Activated CD8-positive, alpha-beta T cell treated with anti-CD3 and anti-CD28 coated beads for 36 hours (primary cell): ENCODE results near the gene PLD1. TPM values are rescaled to one million over a fixed set of nuclear protein-coding genes. Genes with fewer than 3 reads are reported as not detected.

Experiments
- ATAC-seq: fragments of 200-7000 bp; cut with Tn5 transposase; one replicate; pipeline ENCODE4 v1.10.0; 2021; ENCODE audit warnings: mild to moderate bottlenecking, moderate library complexity
- CTCF ChIA-PET: fragments of 350-600 bp; sonication (Branson Sonifier 250); formaldehyde crosslinking; loops from one replicate; lab custom pipeline; 2021; ENCODE audit warnings: antibody characterized with exemption; lab: Charles Lee
- POLR2A ChIA-PET: fragments of 350-600 bp; sonication (Branson Sonifier 250); formaldehyde crosslinking; loops from one replicate; lab custom pipeline; 2021; ENCODE audit warnings: antibody characterized with exemption; lab: Charles Lee
- DNase-seq: peaks from one replicate; pipeline ENCODE4 v3.0.0-alpha.2; 2020
- H3K27ac Mint-ChIP-seq: one replicate; pipeline ENCODE4 v1.8.0; 2021; ENCODE audit warnings: mild to moderate bottlenecking, mixed read lengths
- H3K27me3 Mint-ChIP-seq: one replicate; pipeline ENCODE4 v1.8.0; 2021; ENCODE audit warnings: mixed read lengths
- H3K36me3 Mint-ChIP-seq: one replicate; pipeline ENCODE4 v1.8.0; 2021; ENCODE audit warnings: low read depth, mixed read lengths
- H3K4me1 Mint-ChIP-seq: one replicate; pipeline ENCODE4 v1.8.0; 2021; ENCODE audit warnings: low read depth, mixed read lengths
- H3K4me3 Mint-ChIP-seq: one replicate; pipeline ENCODE4 v1.8.0; 2021; ENCODE audit warnings: mild to moderate bottlenecking, moderate library complexity, mixed read lengths
- H3K9me3 Mint-ChIP-seq: one replicate; pipeline ENCODE4 v1.8.0; 2021; ENCODE audit warnings: mixed read lengths
- intact Hi-C: fragments of 100-400 bp; cut with micrococcal nuclease; formaldehyde crosslinking; loops from one replicate; pipeline ENCODE4 v1.10.0; 2022
- total RNA-seq, 2 experiments: library from RNA; stranded (reverse); gene quantifications; one replicate each; pipeline ENCODE4 v1.2.3, GENCODE V29; 2021
- TF ChIP-seq, protein P1 (sequence below): fragments of 200-600 bp; IDR thresholded peaks from one replicate; pipeline ENCODE4 v1.8.0; 2022; ENCODE audit warnings: antibody characterized with exemption, mild to moderate bottlenecking

Gene PLD1
- total RNA-seq, 2 experiments from 2014 or later = 0.86 to 1.2 TPM

GRCh38 chr3:171776839-171777583 lies 33.3 kb downstream of the PLD1 start:
- Mint-ChIP-seq H3K4me1 (no peaks in the 10 kb centered on the region), H3K9me3 (no peaks in the 10 kb centered on the region), H3K36me3 (no peaks in the 10 kb centered on the region), H3K27me3 (no peaks in the 10 kb centered on the region), H3K4me3 (no peak overlapping the region), H3K27ac (no peak overlapping the region)
- ChIA-PET POLR2A (no interaction called here), CTCF (interaction anchor here (0.7 to 0.9 kb wide), 2 partner anchors 12 to 74 kb away, joined by 3 read pairs; no protein-coding TSS in a partner anchor)
- DNase-seq = no peak
- intact Hi-C loops = no loop called here
- TF ChIP-seq, protein P1, sequence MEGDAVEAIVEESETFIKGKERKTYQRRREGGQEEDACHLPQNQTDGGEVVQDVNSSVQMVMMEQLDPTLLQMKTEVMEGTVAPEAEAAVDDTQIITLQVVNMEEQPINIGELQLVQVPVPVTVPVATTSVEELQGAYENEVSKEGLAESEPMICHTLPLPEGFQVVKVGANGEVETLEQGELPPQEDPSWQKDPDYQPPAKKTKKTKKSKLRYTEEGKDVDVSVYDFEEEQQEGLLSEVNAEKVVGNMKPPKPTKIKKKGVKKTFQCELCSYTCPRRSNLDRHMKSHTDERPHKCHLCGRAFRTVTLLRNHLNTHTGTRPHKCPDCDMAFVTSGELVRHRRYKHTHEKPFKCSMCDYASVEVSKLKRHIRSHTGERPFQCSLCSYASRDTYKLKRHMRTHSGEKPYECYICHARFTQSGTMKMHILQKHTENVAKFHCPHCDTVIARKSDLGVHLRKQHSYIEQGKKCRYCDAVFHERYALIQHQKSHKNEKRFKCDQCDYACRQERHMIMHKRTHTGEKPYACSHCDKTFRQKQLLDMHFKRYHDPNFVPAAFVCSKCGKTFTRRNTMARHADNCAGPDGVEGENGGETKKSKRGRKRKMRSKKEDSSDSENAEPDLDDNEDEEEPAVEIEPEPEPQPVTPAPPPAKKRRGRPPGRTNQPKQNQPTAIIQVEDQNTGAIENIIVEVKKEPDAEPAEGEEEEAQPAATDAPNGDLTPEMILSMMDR = no peak
- ATAC-seq = no peak

DNA sequence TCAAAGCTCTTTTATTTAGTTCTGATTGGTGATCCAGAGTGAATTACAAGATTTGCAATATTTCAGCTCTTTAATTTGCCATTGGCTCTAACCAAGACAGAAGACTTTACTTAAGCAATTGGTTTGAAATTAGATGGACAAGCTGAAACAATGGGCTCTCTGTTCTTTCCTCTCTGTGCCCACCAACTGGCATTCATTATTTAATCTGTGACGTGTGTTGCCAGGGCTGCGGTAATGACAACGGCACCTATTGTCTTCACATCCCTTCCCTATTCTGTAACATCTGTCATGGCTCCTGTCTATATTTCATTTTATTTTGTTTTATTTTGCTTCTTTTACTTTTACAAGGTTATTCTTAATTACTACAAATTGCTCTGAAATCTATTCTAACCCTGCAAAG lies 33.9 kb downstream of the PLD1 start:
- no peak for ATAC-seq
- intact Hi-C loops = no loop called here
- H3K4me3 Mint-ChIP-seq = no peak overlapping the region
- DNase-seq = no peak
- ChIA-PET CTCF (interaction anchor here (0.9 kb wide), 1 partner anchor 13 kb away, joined by 3 read pairs; no protein-coding TSS in a partner anchor), POLR2A (no interaction called here)
- no peaks in the 10 kb centered on the region for H3K9me3 Mint-ChIP-seq
- no peaks in the 10 kb centered on the region for H3K36me3 Mint-ChIP-seq
- H3K4me1 Mint-ChIP-seq = no peaks in the 10 kb centered on the region
- TF ChIP-seq, protein P1 = no peak
- H3K27ac Mint-ChIP-seq = no peak overlapping the region
- H3K27me3 Mint-ChIP-seq = peaks cover 1% of the 10 kb centered on the region

- H3K4me3 Mint-ChIP-seq = no peak overlapping the region
- H3K9me3 Mint-ChIP-seq = no peaks in the 10 kb centered on the region
- POLR2A ChIA-PET = no interaction called here
- intact Hi-C loops = no loop called here
- DNase-seq = no peak
- no peak for ATAC-seq
- peaks cover 3% of the 10 kb centered on the region for H3K27me3 Mint-ChIP-seq
- TF ChIP-seq, protein P1 = no peak
- H3K27ac Mint-ChIP-seq = no peak overlapping the region
- CTCF ChIA-PET = interaction anchor here (0.9 to 1.1 kb wide), 2 partner anchors 13 to 54 kb away, joined by 3 read pairs; no protein-coding TSS in a partner anchor
- no peaks in the 10 kb centered on the region for H3K4me1 Mint-ChIP-seq
- no peaks in the 10 kb centered on the region for H3K36me3 Mint-ChIP-seq
Measured at GRCh38 chr3:171775943-171776342, 34.3 kb downstream of the PLD1 start.

GRCh38 chr3:171774521-171774920 lies 35.8 kb downstream of the PLD1 start:
- POLR2A ChIA-PET = no interaction called here
- no peaks in the 10 kb centered on the region for H3K4me1 Mint-ChIP-seq
- intact Hi-C loops = loop anchor here (5.0 kb wide), 1 partner anchor 812 kb away; no protein-coding TSS in a partner anchor
- H3K27ac Mint-ChIP-seq = no peak overlapping the region
- H3K27me3 Mint-ChIP-seq = peaks cover 3% of the 10 kb centered on the region
- no peak for ATAC-seq
- TF ChIP-seq, protein P1 = no peak
- H3K9me3 Mint-ChIP-seq = no peaks in the 10 kb centered on the region
- H3K36me3 Mint-ChIP-seq = no peaks in the 10 kb centered on the region
- no peak overlapping the region for H3K4me3 Mint-ChIP-seq
- no peak for DNase-seq
- CTCF ChIA-PET = interaction anchor here (0.5 to 1.1 kb wide), 2 partner anchors 53 to 1037 kb away, joined by 3 read pairs; no protein-coding TSS in a partner anchor
